Erythroblast (primary cell): Measurements from ENCODE around the gene IQCM.

ENCODE experiments used
- DNase-seq, 2 experiments: peaks; one replicate each; lab custom pipeline; 2025; lab: John Stamatoyannopoulos, UW
- GATA1 ChIP-seq: IDR thresholded peaks from 2 replicates; pipeline ENCODE4 v1.6.1; 2011; ENCODE audit warnings: low read depth, mild to moderate bottlenecking, control low read depth, low read length, moderate library complexity
- POLR2A ChIP-seq: IDR thresholded peaks from 2 replicates; pipeline ENCODE4 v1.6.1; 2011; ENCODE audit warnings: mild to moderate bottlenecking, low read length

Gene IQCM

DNA sequence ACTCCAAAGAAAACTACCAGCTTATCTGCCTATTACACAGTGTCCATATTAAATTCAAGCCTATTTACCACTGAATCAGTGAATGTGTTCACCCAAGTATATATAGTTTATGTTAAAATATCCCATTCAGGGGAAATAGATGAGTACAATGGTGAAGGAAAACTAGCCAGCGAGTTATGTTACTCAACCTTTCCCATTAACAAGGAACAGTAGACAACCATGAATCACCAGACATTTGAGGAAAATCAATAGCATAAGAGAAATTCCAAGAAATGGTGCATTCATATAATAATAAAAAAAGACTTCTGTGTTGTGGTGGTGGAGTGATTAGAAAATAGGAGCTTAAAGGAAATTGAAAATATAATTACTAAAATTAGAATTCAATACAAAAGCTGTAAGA lies 21.3 kb downstream of the IQCM start:
- no peak for TF ChIP-seq GATA1
- no peak for TF ChIP-seq POLR2A
- no peak for DNase-seq

- no peak for DNase-seq
- no peak for TF ChIP-seq GATA1
These were observed 22.2 kb downstream of the IQCM start for GRCh38 chr4:149793459-149793858.

DNA sequence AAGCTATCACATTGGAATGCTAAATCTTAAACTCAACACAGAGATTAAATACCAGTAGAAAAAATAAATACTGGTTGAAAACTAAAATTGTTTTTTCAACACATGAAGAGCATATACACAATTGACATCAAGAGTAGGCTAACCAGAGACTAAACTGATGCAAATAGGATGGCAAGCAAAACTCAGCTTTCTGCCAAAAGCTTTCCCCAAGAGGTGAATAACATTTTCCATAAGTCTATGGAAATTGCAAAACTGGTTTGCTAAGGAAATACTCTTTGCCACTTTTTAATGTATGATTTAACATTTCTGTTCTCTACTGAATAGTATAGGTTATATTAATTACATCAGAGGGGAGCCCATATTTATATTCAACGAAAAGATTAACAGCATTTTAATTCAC lies 23.8 kb downstream of the IQCM start:
- no peak for DNase-seq
- TF ChIP-seq GATA1 (no peak), POLR2A (no peak)

- TF ChIP-seq GATA1: no peak
- TF ChIP-seq POLR2A: no peak
- DNase-seq: no peak
These were observed 25.3 kb downstream of the IQCM start for GRCh38 chr4:149790172-149790907.

- no peak for DNase-seq
- TF ChIP-seq POLR2A: no peak
- TF ChIP-seq GATA1: no peak
These were observed 27.3 kb downstream of the IQCM start for GRCh38 chr4:149788300-149788699.

GRCh38 chr4:149785696-149786431 lies 29.8 kb downstream of the IQCM start:
- DNase-seq: no peak
- TF ChIP-seq GATA1 (no peak), POLR2A (no peak)

DNA sequence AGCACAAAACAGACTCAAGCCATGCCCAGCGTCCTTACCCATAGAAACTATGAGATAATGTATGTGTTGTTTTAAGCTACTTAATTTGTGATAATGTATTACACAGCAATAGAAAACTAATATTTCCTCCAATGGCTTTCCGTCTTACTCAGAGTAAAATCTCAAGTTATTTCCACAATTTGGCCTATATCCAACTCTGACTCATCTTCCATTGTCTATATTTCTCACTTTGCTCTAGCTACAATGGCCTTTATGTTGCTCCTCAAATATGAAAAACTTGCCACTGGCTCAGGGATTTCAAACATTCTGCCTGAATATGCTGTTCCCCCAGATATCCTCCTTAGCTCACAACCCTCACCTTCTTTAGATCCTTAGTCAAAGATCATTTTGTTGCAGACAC lies 31.6 kb downstream of the IQCM start:
- TF ChIP-seq GATA1: no peak
- TF ChIP-seq POLR2A: no peak
- DNase-seq: no peak

DNA sequence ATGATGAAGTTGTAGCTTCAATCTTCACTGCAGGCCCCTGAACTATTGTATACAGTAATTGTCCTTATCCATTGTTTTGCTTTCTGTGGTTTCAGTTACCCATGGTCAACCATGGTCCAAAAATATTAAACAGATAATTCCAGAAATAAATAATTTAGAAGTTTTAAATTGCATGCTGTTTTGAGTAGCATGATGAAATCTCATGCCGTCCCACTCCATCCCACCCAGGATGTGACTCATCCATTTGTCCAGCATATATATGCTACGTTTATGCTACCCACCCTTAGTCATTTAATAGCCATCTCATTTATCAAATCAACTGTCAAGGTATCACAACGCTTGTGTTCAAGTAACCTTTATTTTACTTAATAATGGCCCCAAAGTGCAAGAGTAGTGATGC lies 34.5 kb downstream of the IQCM start:
- TF ChIP-seq POLR2A: no peak
- no peak for TF ChIP-seq GATA1
- DNase-seq: no peak

GRCh38 chr4:149768477-149768876 lies 47.2 kb downstream of the IQCM start:
- no peak for DNase-seq
- TF ChIP-seq POLR2A: no peak

DNA sequence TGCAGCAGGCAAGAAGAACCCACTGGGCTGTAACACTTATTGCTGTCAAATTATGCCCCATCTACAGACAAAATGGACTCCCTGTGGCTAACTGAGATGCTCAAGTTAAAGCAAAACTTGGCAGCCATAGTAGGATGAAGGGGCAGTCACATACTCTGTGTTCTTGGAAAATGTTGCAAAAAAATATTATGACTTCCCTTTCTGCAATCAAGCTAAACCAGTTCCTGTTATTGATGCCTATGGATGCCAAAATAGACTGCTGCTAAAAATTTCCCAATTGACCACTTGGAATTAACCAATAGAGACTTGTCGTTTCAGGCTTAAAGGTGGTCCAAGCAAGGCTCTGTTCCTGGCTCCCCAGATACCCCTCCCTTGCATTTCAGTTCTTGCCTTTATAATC lies 49.5 kb downstream of the IQCM start:
- DNase-seq: no peak
- TF ChIP-seq GATA1 (no peak), POLR2A (no peak)

- no peak for TF ChIP-seq POLR2A
- no peak for TF ChIP-seq GATA1
- no peak for DNase-seq
These were observed 50.0 kb downstream of the IQCM start for GRCh38 chr4:149765630-149766029.

- DNase-seq: no peak
- TF ChIP-seq POLR2A (no peak), GATA1 (no peak)
These were observed 59.7 kb downstream of the IQCM start for GRCh38 chr4:149755969-149756368.

DNA sequence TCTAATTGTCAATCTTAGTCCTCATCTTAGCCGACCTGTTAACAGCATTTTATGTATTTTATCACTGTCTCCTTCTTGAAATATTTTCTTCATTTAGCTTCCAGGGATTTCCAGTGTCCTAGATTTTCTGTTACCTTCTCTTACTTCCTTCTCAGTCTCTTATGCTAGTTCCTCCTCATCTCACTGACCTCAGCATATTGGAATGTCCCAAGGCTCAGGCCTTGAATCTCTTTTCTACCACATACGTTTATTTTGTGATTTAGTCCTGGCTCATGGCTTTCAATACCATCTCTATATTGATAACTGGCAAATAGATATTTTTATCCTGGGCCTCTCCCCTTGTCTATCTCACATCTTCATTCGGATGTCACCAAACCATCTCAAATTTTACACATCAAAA lies 61.1 kb downstream of the IQCM start:
- no peak for DNase-seq
- no peak for TF ChIP-seq POLR2A
- no peak for TF ChIP-seq GATA1

DNA sequence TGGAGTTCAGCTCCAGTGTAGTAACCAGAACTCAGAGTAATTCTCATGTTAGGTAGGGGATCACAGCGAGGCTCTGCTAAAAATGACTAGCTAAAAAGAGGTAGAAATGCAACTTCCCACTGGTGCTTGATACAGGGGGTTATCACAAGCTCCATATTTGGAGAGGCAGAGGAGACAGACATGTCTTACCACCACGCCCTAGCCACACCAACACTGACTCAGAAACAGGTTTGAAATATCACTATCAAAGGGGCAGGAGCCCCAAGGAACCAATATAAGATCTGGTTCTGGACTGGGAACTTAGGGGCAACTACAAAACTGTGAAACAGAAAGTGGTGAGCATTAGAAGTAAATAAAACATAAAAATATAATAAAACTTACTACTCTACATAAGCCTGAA lies 62.9 kb downstream of the IQCM start:
- no peak for DNase-seq
- TF ChIP-seq GATA1: no peak
- no peak for TF ChIP-seq POLR2A

- no peak for DNase-seq
- TF ChIP-seq POLR2A (no peak), GATA1 (no peak)
These were observed 64.5 kb downstream of the IQCM start for GRCh38 chr4:149751174-149751573.
